Esophagus squamous epithelium (tissue), 4 donors: ENCODE data around the gene CREB5.

Experiments used
- CTCF ChIP-seq, 6 experiments: fragments of 450-650 bp in 4 of 6; fragments of 200-600 bp in 2 of 6; sonication (generic) in 2 of 6; IDR thresholded peaks; one replicate each; pipeline ENCODE4 v1.5.1; 2016 to 2019; ENCODE audit warnings: antibody characterized with exemption in 6 of 6, mild to moderate bottlenecking in 4 of 6, moderate library complexity in 4 of 6
- POLR2A ChIP-seq, 4 donors: fragments of 450-650 bp; IDR thresholded peaks; one replicate each; pipeline ENCODE4 v1.6.1; 2017; ENCODE audit warnings: antibody characterized with exemption in 4 of 4, mild to moderate bottlenecking in 4 of 4, moderate library complexity in 3 of 4

GRCh38 chr7:28560767-28561166 is 148.4 kb downstream of the CREB5 start:
- TF ChIP-seq CTCF (IDR thresholded peaks at IDR 0.05) (no peak), POLR2A (IDR thresholded peaks at IDR 0.05) (no peak)
